Iris pigment epithelial cell (primary cell): ENCODE results near the gene NBEA.
A peak's percentile ranks its signal among the peaks of the same experiment; 100 is the strongest.

Source experiments
- DNase-seq: peaks from one replicate; pipeline ENCODE4 v3.0.0-alpha.2; 2011; ENCODE audit warnings: low read depth

NBEA gene

GRCh38 chr13:35512271-35512920, 570.3 kb downstream of the NBEA start:
- DNase-seq, result peak; percentile 93

GRCh38 chr13:35514061-35514477, 572.0 kb downstream of the NBEA start:
- DNase-seq, result no peak

GRCh38 chr13:35514801-35515502, 572.9 kb downstream of the NBEA start:
- DNase-seq, result no peak

- DNase-seq, result peak; percentile 4
These were observed 576.4 kb downstream of the NBEA start for GRCh38 chr13:35518337-35518946.

DNA sequence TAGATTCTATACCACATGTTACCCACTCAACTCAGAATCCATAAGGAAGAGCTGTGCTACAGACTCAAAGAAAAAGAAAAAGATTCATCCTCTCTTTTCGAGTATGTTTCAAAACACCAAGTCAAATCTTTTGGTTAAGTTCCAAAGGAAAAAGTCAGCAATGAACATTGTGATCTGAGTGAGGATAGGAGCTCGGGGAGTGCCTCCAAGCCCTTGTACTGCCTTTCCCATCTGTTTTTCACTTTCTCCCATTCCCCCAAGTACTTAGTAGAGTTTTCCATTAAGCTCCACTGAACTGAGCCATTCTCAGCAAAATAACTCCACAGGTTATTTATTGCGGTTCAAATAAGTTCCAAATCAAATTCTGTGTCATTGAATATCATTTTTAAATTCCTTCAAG, 582.1 kb downstream of the NBEA start:
- DNase-seq, result no peak

- DNase-seq, result no peak
These were observed 584.5 kb downstream of the NBEA start for GRCh38 chr13:35526577-35526976.

GRCh38 chr13:35527451-35527850, 585.4 kb downstream of the NBEA start:
- DNase-seq, result no peak

DNA sequence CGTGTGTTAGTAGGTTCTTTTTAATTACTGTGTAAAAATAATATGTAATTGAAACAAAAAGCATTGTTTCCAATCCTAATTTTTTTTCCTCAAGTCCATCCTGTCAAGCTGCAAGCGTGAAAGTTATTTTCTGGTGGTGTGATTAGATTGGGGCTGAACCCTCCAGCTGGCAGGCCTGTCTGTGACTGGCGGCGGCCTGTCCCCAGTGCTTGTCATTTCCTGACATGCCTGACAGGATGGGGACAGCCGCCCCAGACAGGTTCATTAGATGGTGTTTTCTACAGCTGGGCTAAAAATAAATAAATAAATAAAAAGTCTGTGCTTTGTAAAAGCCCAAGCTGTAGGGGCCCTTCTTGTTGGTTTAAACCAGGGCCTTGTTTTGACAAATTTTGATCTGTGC, 588.1 kb downstream of the NBEA start:
- DNase-seq, result no peak

DNA sequence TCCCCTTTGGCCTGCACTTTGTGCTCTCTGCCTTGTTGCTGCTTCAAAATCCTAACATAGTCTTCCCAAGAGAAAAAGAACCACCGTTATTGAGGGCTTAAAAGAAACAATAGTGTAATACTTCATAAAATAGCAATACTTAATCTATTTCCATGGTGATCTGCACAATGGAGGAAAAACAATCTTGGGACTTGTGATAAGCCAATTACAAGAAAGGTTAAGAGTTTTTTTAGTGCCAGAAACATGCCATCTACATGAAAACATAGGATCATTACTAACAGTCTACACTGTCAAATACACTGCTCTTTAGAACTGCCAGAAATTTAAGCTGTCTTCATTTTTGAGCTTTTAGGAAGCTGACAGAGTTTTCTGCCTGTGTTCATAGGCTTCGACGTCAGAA, 588.5 kb downstream of the NBEA start:
- no peak for DNase-seq

- DNase-seq, result no peak
These were observed 589.5 kb downstream of the NBEA start for GRCh38 chr13:35531526-35531925.

- DNase-seq, result no peak
These were observed 592.3 kb downstream of the NBEA start for GRCh38 chr13:35534343-35534742.

GRCh38 chr13:35548790-35549189, 606.7 kb downstream of the NBEA start:
- no peak for DNase-seq

DNA sequence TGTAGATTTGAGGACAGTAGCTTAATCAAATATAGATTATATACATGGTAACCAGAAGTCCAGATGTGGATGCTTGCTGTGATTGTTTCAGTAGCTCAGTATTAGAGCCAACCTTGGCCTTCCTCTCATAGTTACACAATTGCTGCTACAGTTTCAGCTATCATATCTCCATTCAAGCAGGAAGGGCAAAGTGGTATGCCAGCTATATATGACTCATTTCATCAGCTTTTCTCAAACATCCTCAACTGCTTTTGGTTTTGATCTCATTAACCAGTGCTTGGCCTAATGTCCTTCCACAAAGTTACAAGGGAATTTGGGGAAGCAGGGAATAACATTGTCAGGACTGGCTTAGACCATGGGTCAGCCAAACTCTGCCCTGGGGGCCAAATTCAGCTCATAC, 607.4 kb downstream of the NBEA start:
- DNase-seq, result peak; percentile 69

- peak; percentile 47 for DNase-seq
These were observed 610.2 kb downstream of the NBEA start for GRCh38 chr13:35552172-35552844.

DNA sequence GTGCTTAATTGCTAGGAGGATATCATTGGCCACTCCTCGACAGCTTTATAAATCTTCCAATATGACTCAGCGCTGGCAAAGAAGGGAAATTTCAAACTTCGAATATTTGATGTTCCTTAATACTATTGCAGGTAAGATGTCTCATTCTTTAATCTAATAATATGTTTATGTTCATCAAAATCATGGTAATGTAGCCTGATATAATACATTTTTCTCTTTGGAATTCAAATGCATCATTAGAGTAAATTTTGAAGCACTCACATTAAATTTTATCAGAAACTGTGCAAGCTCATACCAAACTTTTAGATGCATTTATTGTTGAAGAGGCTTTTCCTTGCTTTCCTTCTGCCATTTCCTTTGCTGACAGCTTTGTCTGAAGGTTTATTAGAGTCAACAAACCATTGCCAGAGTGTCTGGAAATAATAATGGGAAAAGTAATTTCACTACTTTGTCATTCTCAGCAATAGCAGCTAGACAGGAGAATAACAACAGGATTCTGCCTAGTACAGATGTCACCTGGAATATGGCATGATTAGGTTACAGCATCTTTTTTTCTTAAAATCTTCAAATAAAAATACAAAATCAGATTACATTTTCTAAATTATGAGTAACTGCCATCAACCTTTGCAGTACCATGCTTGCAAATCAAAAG, 613.0 kb downstream of the NBEA start:
- DNase-seq, result no peak

DNA sequence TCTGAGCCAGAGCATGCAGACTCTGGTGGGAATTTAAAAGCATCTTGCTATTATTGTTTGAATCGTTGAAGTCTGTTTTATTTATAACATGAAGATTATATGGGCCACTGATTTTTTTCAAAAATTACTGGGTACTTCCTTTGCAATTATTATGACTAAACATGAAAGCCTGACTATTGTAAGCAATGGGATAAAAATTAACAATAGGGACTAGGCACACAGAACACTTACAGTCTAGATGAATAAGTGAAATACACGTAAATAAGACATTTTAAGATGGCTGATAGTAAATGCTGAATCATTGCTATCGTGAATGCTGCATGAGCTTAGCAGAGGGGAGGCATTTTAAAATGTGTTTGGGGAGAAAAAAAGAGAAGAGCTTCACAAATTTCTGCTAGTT, 615.4 kb downstream of the NBEA start:
- DNase-seq, result no peak

- DNase-seq, result no peak
These were observed 619.5 kb downstream of the NBEA start for GRCh38 chr13:35561540-35561939.

GRCh38 chr13:35565273-35565672, 623.2 kb downstream of the NBEA start:
- DNase-seq, result no peak

- DNase-seq, result peak; percentile 6
These were observed 624.3 kb downstream of the NBEA start for GRCh38 chr13:35566340-35566739.

- no peak for DNase-seq
These were observed 625.4 kb downstream of the NBEA start for GRCh38 chr13:35567406-35567980.

GRCh38 chr13:35573639-35574038, 631.6 kb downstream of the NBEA start:
- DNase-seq, result no peak

GRCh38 chr13:35592457-35592856, 650.4 kb downstream of the NBEA start:
- no peak for DNase-seq
